HG03060 (cell line): ENCODE results near the gene POLR2H.
"Not testable (repeated sequence)": the region's sequence is repeated elsewhere in the genome, so short reads cannot be mapped to it uniquely, and the experiment has no call there.

Experiments used
- ATAC-seq: cut with Tn5 transposase; IDR thresholded peaks from one replicate; pipeline ENCODE4 v1.9.1; 2021; ENCODE audit warnings: low read depth, moderate number of reproducible peaks; ENCODE audit not compliant: unreplicated experiment

The POLR2H gene

GRCh38 chr3:184335661-184336546 lies 25.6 kb upstream of the POLR2H start:
- no peak for ATAC-seq

GRCh38 chr3:184336547-184337398 lies 24.7 kb upstream of the POLR2H start:
- ATAC-seq: no peak

GRCh38 chr3:184337399-184337714 lies 24.2 kb upstream of the POLR2H start, which contains the start of gene FAM131A:
Gene FAM131A (plus strand): TSS chr3:184337600. CDS start chr3:184337631, 31 bp downstream.
- ATAC-seq: no peak

GRCh38 chr3:184337981-184338380 lies 23.5 kb upstream of the POLR2H start:
- ATAC-seq: no peak

GRCh38 chr3:184338511-184338945 lies 23.0 kb upstream of the POLR2H start:
- no peak for ATAC-seq

- no peak for ATAC-seq
Observed at GRCh38 chr3:184339001-184339400, 22.5 kb upstream of the POLR2H start.

- not testable (repeated sequence) for ATAC-seq
Observed at GRCh38 chr3:184339451-184340135, 21.9 kb upstream of the POLR2H start.

- no peak for ATAC-seq
Observed at GRCh38 chr3:184341925-184342324, 19.6 kb upstream of the POLR2H start.

GRCh38 chr3:184343200-184343876 lies 18.2 kb upstream of the POLR2H start:
- no peak for ATAC-seq

- no peak for ATAC-seq
Observed at GRCh38 chr3:184344579-184345316, 16.8 kb upstream of the POLR2H start.

- ATAC-seq: no peak
Observed at GRCh38 chr3:184345317-184346144, 16.0 kb upstream of the POLR2H start.

- ATAC-seq: no peak
Observed at GRCh38 chr3:184346480-184347190, 14.9 kb upstream of the POLR2H start.

GRCh38 chr3:184347321-184348056 lies 14.0 kb upstream of the POLR2H start:
- ATAC-seq: no peak

GRCh38 chr3:184348057-184348382 lies 13.5 kb upstream of the POLR2H start:
- no peak for ATAC-seq

GRCh38 chr3:184349563-184350470 lies 11.7 kb upstream of the POLR2H start:
- no peak for ATAC-seq

- ATAC-seq: no peak
Observed at GRCh38 chr3:184350618-184351017, 10.9 kb upstream of the POLR2H start.
